Neuronal stem cell (in vitro differentiated cells): ENCODE measurements around the gene RNF145.

Experiments
- DNase-seq: peaks from one replicate; pipeline ENCODE4 v3.0.0-alpha.2; 2013; ENCODE audit warnings: low spot score
- H2AFZ ChIP-seq: one replicate; pipeline ENCODE4 v1.6.1; 2013; ENCODE audit warnings: mild to moderate bottlenecking, low read length, inconsistent platforms
- H2AK5ac ChIP-seq: 2 replicates; pipeline ENCODE4 v1.6.1; 2013; ENCODE audit warnings: low read depth, mild to moderate bottlenecking, inconsistent platforms, low read length, moderate library complexity, mixed read lengths
- H2BK120ac ChIP-seq: 2 replicates; pipeline ENCODE4 v1.6.1; 2013; ENCODE audit warnings: low read depth, mild to moderate bottlenecking, inconsistent platforms, low read length, moderate library complexity, mixed read lengths
- H2BK12ac ChIP-seq: one replicate; pipeline ENCODE4 v1.6.1; 2013; ENCODE audit warnings: low read length, inconsistent platforms
- H2BK15ac ChIP-seq: 2 replicates; pipeline ENCODE4 v1.6.1; 2013; ENCODE audit warnings: mild to moderate bottlenecking, low read length, inconsistent platforms, mixed read lengths
- H2BK5ac ChIP-seq: one replicate; pipeline ENCODE4 v1.6.1; 2013; ENCODE audit warnings: inconsistent platforms, mild to moderate bottlenecking, low read length, moderate library complexity
- H3K14ac ChIP-seq: one replicate; pipeline ENCODE4 v1.6.1; 2013; ENCODE audit warnings: low read length, inconsistent platforms
- H3K18ac ChIP-seq: 2 replicates; pipeline ENCODE4 v1.6.1; 2013; ENCODE audit warnings: low read length, inconsistent platforms
- H3K23ac ChIP-seq: 2 replicates; pipeline ENCODE4 v1.6.1; 2013; ENCODE audit warnings: low read depth, mild to moderate bottlenecking, mixed read lengths, low read length, inconsistent platforms; ENCODE audit not compliant: poor library complexity
- H3K27ac ChIP-seq: replicated peaks from 3 replicates; pipeline ENCODE4 v1.5.1; 2013; ENCODE audit warnings: low read length, inconsistent platforms
- H3K27me3 ChIP-seq, 3 experiments: 2 replicates each; pipeline ENCODE4 v1.6.1; 2013; ENCODE audit warnings: low read length in 3 of 3, mild to moderate bottlenecking in 2 of 3, inconsistent platforms in 1 of 3, low read depth in 1 of 3, mixed read lengths in 1 of 3, moderate library complexity in 1 of 3; ENCODE audit not compliant: control insufficient read depth in 3 of 3, insufficient read depth in 3 of 3
- H3K36me3 ChIP-seq, 2 donors: replicated peaks in 1 of 2; 2 replicates each; pipeline ENCODE4 v1.6.1; 2013; ENCODE audit warnings: low read length in 2 of 2; ENCODE audit not compliant: control insufficient read depth in 2 of 2, insufficient read depth in 2 of 2
- H3K4ac ChIP-seq: 2 replicates; pipeline ENCODE4 v1.6.1; 2013; ENCODE audit warnings: inconsistent platforms, mild to moderate bottlenecking, low read length, moderate library complexity
- H3K4me1 ChIP-seq, 2 donors: 1 replicate in 1 of 2; 2 replicates in 1 of 2; pipeline ENCODE4 v1.6.1; 2013; ENCODE audit warnings: low read length in 2 of 2, low read depth in 1 of 2; ENCODE audit not compliant: control insufficient read depth in 2 of 2, insufficient read depth in 1 of 2
- H3K4me2 ChIP-seq: one replicate; pipeline ENCODE4 v1.6.1; 2013; ENCODE audit warnings: mild to moderate bottlenecking, low read length, inconsistent platforms; ENCODE audit not compliant: insufficient read depth, poor library complexity, severe bottlenecking
- H3K4me3 ChIP-seq, 2 donors: 2 replicates each; pipeline ENCODE4 v1.5.1; 2013; ENCODE audit warnings: low read length in 2 of 2, mild to moderate bottlenecking in 2 of 2, inconsistent platforms in 1 of 2, moderate library complexity in 1 of 2
- H3K79me1 ChIP-seq: one replicate; pipeline ENCODE4 v1.6.1; 2013; ENCODE audit warnings: low read depth, mild to moderate bottlenecking, inconsistent platforms, low read length, moderate library complexity
- H3K9ac ChIP-seq: one replicate; pipeline ENCODE4 v1.6.1; 2013; ENCODE audit warnings: mild to moderate bottlenecking, low read depth, low read length, inconsistent platforms; ENCODE audit not compliant: poor library complexity
- H3K9me3 ChIP-seq, 2 donors: replicated peaks in 1 of 2; 2 replicates each; pipeline versions ENCODE3 to v1.6.1; 2013; ENCODE audit warnings: low read length in 2 of 2, mild to moderate bottlenecking in 2 of 2, inconsistent platforms in 1 of 2, low read depth in 1 of 2, mixed read lengths in 1 of 2, moderate library complexity in 1 of 2; ENCODE audit not compliant: control insufficient read depth in 2 of 2, insufficient read depth in 1 of 2
- H4K8ac ChIP-seq: one replicate; pipeline ENCODE4 v1.6.1; 2013; ENCODE audit warnings: low read depth, mild to moderate bottlenecking, inconsistent platforms, low read length, moderate library complexity
- H4K91ac ChIP-seq: one replicate; pipeline ENCODE4 v1.6.1; 2013; ENCODE audit warnings: low read length, low read depth, mild to moderate bottlenecking, inconsistent platforms; ENCODE audit not compliant: poor library complexity
- WGBS, 2 donors: extraction: QIAGEN DNeasy Blood & Tissue Kit; methylation state at CpG; one replicate each; pipeline ENCODE4 v1.1.7; 2013; ENCODE audit warnings: missing lambda C conversion rate in 2 of 2, mixed read lengths in 1 of 2; ENCODE audit not compliant: insufficient read length in 2 of 2, insufficient replicate concordance in 1 of 2; ENCODE audit errors: extremely low coverage in 2 of 2; 5-methylcytosine and 5-hydroxymethylcytosine counted together

Gene RNF145

DNA sequence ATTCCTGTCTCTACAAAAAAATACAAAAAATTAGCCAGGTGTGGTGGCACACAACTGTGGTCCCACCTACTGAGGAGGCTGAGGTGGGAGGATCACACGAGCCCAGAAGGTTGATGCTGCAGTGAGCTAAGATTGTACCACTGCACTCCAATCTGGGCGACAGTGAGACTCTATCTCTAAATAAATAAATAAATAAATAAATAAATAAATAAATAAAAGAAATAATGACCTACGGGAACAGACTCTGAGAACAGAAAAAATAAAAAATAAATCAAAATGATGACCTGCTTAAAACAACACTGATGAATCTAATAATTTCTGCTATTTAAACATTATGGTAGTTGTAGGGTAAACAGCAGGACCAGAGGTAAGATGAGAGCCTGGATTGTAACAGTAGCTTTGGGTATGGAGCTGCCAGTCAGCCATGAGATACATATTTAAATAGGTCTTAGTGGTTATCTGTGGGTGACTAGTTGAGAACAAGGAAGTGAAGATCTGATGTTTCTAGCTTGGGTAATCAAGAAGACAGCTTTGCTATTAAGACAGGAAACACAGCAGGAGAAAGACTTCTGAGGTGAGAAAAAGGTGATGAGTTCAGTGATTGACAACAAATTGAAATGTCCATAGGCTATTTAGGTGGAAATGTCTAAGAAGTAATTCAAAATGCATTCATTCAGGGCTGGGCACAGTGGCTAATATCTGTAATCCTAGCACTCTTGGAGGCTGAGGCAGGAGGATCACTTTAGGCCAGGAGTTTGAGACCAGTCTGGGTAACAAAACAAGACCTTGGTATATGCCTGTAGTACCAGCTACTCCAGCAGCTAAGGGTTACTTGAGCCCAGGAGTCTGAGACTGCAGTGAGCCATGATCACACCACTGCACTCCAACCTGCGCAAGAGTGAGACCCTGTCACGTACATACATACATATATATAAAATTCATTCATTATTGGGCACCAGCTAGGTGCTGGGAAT is 11.0 kb downstream of the RNF145 start:
- no peak overlapping the region for H3K4me2 ChIP-seq
- no peak overlapping the region for H4K8ac ChIP-seq
- H3K27me3 ChIP-seq = no peaks in the 10 kb centered on the region
- DNase-seq = no peak
- H3K27ac ChIP-seq = no peak overlapping the region
- no peak overlapping the region for H2AFZ ChIP-seq
- no peak overlapping the region for H3K14ac ChIP-seq
- H2BK5ac ChIP-seq = no peak overlapping the region
- H3K4ac ChIP-seq = no peak overlapping the region
- H3K9ac ChIP-seq = no peak overlapping the region
- no peak overlapping the region for H3K18ac ChIP-seq
- no peak overlapping the region for H4K91ac ChIP-seq
- H3K79me1 ChIP-seq = no peaks in the 10 kb centered on the region
- no peak overlapping the region for H2BK12ac ChIP-seq
- H2AK5ac ChIP-seq = no peak overlapping the region
- no peak overlapping the region for H3K23ac ChIP-seq
- H3K4me1 ChIP-seq = no peaks in the 10 kb centered on the region
- H3K36me3 ChIP-seq = peaks cover 4 to 90% of the 10 kb centered on the region in 2 donors
- no peak overlapping the region for H2BK120ac ChIP-seq
- WGBS, 2 donors = no CpG with 5 or more reads among the region's 5 CpGs
- H3K9me3 ChIP-seq = no peaks in the 10 kb centered on the region
- no peak overlapping the region for H2BK15ac ChIP-seq
- H3K4me3 ChIP-seq = no peak overlapping the region

DNA sequence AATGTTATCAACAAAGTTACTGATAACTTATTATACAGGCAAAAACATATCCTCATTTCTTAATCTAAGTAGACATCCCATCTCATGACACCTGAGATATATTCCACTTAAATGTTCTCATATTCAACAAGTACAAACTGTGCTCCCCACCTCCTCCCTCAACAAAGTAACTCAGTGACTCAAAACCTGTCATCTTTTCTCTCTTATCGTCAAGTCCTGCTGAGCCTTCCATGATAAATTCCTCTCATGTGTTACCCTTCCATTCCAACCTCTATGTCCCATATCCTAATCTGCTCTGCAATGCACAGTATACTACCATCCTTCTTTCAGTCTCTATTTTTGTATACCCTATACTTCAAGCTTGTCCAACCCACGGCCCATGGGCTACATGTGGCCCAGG is 13.6 kb downstream of the RNF145 start:
- Histone ChIP-seq H3K23ac (no peak overlapping the region), H3K4me2 (no peak overlapping the region), H3K27ac (no peak overlapping the region), H3K79me1 (no peaks in the 10 kb centered on the region), H3K36me3 (peaks cover 9 to 88% of the 10 kb centered on the region in 2 donors), H2BK15ac (no peak overlapping the region), H3K18ac (no peak overlapping the region), H3K4ac (no peak overlapping the region), H3K14ac (no peak overlapping the region), H2AK5ac (no peak overlapping the region), H2BK5ac (no peak overlapping the region), H3K9me3 (no peaks in the 10 kb centered on the region), H3K27me3 (no peaks in the 10 kb centered on the region), H4K8ac (no peak overlapping the region), H2AFZ (no peak overlapping the region), H2BK120ac (no peak overlapping the region), H4K91ac (no peak overlapping the region), H3K4me1 (no peaks in the 10 kb centered on the region), H3K4me3 (no peak overlapping the region), H2BK12ac (no peak overlapping the region), H3K9ac (no peak overlapping the region)
- WGBS, 2 donors = no CpG with 5 or more reads among the region's 2 CpGs
- no peak for DNase-seq

DNA sequence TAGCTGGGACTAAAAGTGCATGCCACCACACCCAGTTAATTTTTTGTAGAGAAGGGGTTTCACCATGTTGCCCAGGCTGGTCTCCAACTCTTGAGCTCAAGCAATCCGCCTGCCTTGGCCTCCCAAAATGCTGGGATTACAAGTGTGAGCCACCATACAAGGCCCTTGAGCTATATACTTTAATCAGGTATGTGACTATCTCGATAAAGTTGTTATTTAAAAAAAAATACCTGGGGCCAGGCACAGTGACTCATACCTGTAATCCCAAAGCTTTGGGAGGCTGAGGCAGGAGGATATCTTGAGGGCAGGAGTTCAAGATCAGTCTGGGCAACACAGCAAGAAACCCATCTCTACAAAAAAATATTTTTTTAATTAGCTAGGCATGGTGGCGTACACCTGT is 19.2 kb downstream of the RNF145 start:
- no peaks in the 10 kb centered on the region for H3K27me3 ChIP-seq
- no peak overlapping the region for H3K14ac ChIP-seq
- H2AK5ac ChIP-seq = no peak overlapping the region
- no peak overlapping the region for H4K91ac ChIP-seq
- WGBS, 2 donors = no CpG with 5 or more reads among the region's 3 CpGs
- no peak for DNase-seq
- no peak overlapping the region for H3K9ac ChIP-seq
- no peak overlapping the region for H3K4ac ChIP-seq
- no peak overlapping the region for H3K4me2 ChIP-seq
- H3K36me3 ChIP-seq = peaks cover 7 to 71% of the 10 kb centered on the region in 2 donors
- no peak overlapping the region for H2BK5ac ChIP-seq
- H3K18ac ChIP-seq = no peak overlapping the region
- H2AFZ ChIP-seq = no peak overlapping the region
- peaks cover 0 to 8% of the 10 kb centered on the region in 2 donors for H3K9me3 ChIP-seq
- H2BK120ac ChIP-seq = no peak overlapping the region
- H3K4me3 ChIP-seq = no peak overlapping the region
- H3K4me1 ChIP-seq = peaks cover 0 to 5% of the 10 kb centered on the region in 2 donors
- H2BK15ac ChIP-seq = no peak overlapping the region
- H2BK12ac ChIP-seq = no peak overlapping the region
- H3K23ac ChIP-seq = no peak overlapping the region
- H4K8ac ChIP-seq = no peak overlapping the region
- peaks cover 4% of the 10 kb centered on the region for H3K79me1 ChIP-seq
- H3K27ac ChIP-seq = no peak overlapping the region

DNA sequence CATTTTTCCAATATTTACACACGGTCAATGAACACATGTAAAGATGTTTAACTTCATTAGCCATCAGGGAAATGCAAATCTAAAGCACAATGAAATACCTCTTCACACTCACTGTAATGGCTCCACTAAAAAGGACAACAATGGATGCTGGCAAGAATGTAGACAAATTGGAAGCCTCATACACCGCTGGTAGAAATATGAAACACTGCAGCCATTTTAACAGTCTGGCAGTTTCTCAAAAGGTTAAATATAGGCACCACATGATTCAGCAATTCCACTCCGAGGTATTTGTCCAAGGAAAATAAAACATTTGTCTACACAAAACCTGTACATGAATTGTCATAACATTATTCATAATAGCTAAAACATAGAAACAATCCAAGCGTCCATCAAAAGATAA is 20.0 kb downstream of the RNF145 start:
- H2BK12ac ChIP-seq = no peak overlapping the region
- no peak overlapping the region for H3K4me2 ChIP-seq
- no peak overlapping the region for H3K4ac ChIP-seq
- no peak overlapping the region for H4K91ac ChIP-seq
- peaks cover 4% of the 10 kb centered on the region for H3K79me1 ChIP-seq
- no peak overlapping the region for H2AFZ ChIP-seq
- H3K27ac ChIP-seq = no peak overlapping the region
- H3K9me3 ChIP-seq = peaks cover 0 to 8% of the 10 kb centered on the region in 2 donors
- H3K4me3 ChIP-seq = no peak overlapping the region
- H3K18ac ChIP-seq = no peak overlapping the region
- WGBS, 2 donors = no CpG with 5 or more reads among the region's 4 CpGs
- H3K14ac ChIP-seq = no peak overlapping the region
- no peak overlapping the region for H3K9ac ChIP-seq
- H3K27me3 ChIP-seq = no peaks in the 10 kb centered on the region
- H3K36me3 ChIP-seq = peaks cover 7 to 62% of the 10 kb centered on the region in 2 donors
- peaks cover 0 to 9% of the 10 kb centered on the region in 2 donors for H3K4me1 ChIP-seq
- no peak overlapping the region for H4K8ac ChIP-seq
- H2BK5ac ChIP-seq = no peak overlapping the region
- H2BK120ac ChIP-seq = no peak overlapping the region
- no peak overlapping the region for H3K23ac ChIP-seq
- DNase-seq = no peak
- H2BK15ac ChIP-seq = no peak overlapping the region
- H2AK5ac ChIP-seq = no peak overlapping the region
